ENCODE measurements around the gene PFKFB1.

The PFKFB1 gene

DNA sequence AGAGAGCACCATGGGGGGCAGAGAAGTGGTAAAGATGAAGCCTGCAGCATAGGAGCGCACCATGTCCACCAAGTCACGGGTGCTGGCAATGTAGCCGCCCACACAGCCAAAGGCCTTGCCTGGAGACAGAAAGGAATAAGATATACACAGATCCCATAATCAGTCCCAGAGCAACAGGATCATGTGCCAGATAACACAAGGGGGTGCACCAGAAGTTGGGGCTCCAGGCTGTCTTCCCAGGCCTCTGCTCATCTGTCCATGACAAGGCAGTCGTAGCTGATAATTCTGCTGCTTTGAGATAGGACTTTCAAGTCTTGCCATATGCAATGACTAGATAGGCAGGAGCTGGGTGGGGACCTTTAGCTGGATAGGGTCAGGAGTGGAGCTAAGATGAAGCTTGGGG lies 20.9 kb upstream of the PFKFB1 start:
- Histone ChIP-seq H3K36me3 (ENCODE audit: control insufficient read depth, insufficient read depth, low read length) (no peaks in the 10 kb centered on the region), H3K4me1 (ENCODE audit: control insufficient read depth, insufficient read depth, low read length, poor library complexity, severe bottlenecking) (no peaks in the 10 kb centered on the region), H3K27me3 (replicated peaks; ENCODE audit: control insufficient read depth, insufficient read depth, low read length, poor library complexity, severe bottlenecking) (no peaks in the 10 kb centered on the region), H3K9me3 (ENCODE audit: control insufficient read depth, low read length) (no peaks in the 10 kb centered on the region), H3K27ac (ENCODE audit: insufficient read depth, low read length, poor library complexity, severe bottlenecking) (no peak overlapping the region), H3K4me3 (ENCODE audit: insufficient read depth, low read depth, low read length, poor library complexity, severe bottlenecking) (no peak overlapping the region)
- DNase-seq, result no peak

DNA sequence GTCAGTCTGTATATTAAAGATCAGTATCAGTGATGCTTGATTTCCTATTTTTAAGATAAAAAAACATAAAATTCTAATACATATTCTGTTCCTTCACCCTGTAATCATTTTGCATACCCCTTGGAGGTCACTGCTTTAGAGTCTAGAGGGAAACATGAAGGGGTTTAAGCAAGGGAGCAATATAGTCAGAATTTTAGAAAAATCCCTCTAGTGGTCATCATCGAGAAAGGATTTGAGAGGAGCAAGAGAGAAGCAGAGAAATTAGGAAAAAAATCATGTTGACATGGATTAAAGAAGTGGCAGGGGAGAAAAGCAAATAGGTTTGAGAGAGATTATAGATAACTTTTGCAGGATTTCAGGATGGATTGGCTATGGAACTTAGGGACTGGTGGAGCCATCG lies 17.3 kb upstream of the PFKFB1 start:
- H3K36me3 ChIP-seq (ENCODE audit: control insufficient read depth, insufficient read depth, low read length), result no peaks in the 10 kb centered on the region
- no peak overlapping the region for H3K27ac ChIP-seq (ENCODE audit: insufficient read depth, low read length, poor library complexity, severe bottlenecking)
- H3K4me1 ChIP-seq (ENCODE audit: control insufficient read depth, insufficient read depth, low read length, poor library complexity, severe bottlenecking), result no peaks in the 10 kb centered on the region
- no peaks in the 10 kb centered on the region for H3K9me3 ChIP-seq (ENCODE audit: control insufficient read depth, low read length)
- H3K27me3 ChIP-seq (replicated peaks; ENCODE audit: control insufficient read depth, insufficient read depth, low read length, poor library complexity, severe bottlenecking), result no peaks in the 10 kb centered on the region
- no peak overlapping the region for H3K4me3 ChIP-seq (ENCODE audit: insufficient read depth, low read depth, low read length, poor library complexity, severe bottlenecking)
- no peak for DNase-seq

GRCh38 chrX:55008571-55009358 lies 14.8 kb upstream of the PFKFB1 start:
- Histone ChIP-seq H3K36me3 (ENCODE audit: control insufficient read depth, insufficient read depth, low read length) (peaks cover 11% of the 10 kb centered on the region), H3K27me3 (replicated peaks; ENCODE audit: control insufficient read depth, insufficient read depth, low read length, poor library complexity, severe bottlenecking) (no peaks in the 10 kb centered on the region), H3K9me3 (ENCODE audit: control insufficient read depth, low read length) (no peaks in the 10 kb centered on the region), H3K4me3 (ENCODE audit: insufficient read depth, low read depth, low read length, poor library complexity, severe bottlenecking) (no peak overlapping the region), H3K4me1 (ENCODE audit: control insufficient read depth, insufficient read depth, low read length, poor library complexity, severe bottlenecking) (no peaks in the 10 kb centered on the region), H3K27ac (ENCODE audit: insufficient read depth, low read length, poor library complexity, severe bottlenecking) (no peak overlapping the region)
- no peak for DNase-seq

- peaks cover 16% of the 10 kb centered on the region for H3K36me3 ChIP-seq (ENCODE audit: control insufficient read depth, insufficient read depth, low read length)
- no peaks in the 10 kb centered on the region for H3K9me3 ChIP-seq (ENCODE audit: control insufficient read depth, low read length)
- no peak overlapping the region for H3K27ac ChIP-seq (ENCODE audit: insufficient read depth, low read length, poor library complexity, severe bottlenecking)
- no peaks in the 10 kb centered on the region for H3K4me1 ChIP-seq (ENCODE audit: control insufficient read depth, insufficient read depth, low read length, poor library complexity, severe bottlenecking)
- H3K27me3 ChIP-seq (replicated peaks; ENCODE audit: control insufficient read depth, insufficient read depth, low read length, poor library complexity, severe bottlenecking), result no peaks in the 10 kb centered on the region
- H3K4me3 ChIP-seq (ENCODE audit: insufficient read depth, low read depth, low read length, poor library complexity, severe bottlenecking), result no peak overlapping the region
- no peak for DNase-seq
Observed at GRCh38 chrX:55007656-55008055, 13.7 kb upstream of the PFKFB1 start.

DNA sequence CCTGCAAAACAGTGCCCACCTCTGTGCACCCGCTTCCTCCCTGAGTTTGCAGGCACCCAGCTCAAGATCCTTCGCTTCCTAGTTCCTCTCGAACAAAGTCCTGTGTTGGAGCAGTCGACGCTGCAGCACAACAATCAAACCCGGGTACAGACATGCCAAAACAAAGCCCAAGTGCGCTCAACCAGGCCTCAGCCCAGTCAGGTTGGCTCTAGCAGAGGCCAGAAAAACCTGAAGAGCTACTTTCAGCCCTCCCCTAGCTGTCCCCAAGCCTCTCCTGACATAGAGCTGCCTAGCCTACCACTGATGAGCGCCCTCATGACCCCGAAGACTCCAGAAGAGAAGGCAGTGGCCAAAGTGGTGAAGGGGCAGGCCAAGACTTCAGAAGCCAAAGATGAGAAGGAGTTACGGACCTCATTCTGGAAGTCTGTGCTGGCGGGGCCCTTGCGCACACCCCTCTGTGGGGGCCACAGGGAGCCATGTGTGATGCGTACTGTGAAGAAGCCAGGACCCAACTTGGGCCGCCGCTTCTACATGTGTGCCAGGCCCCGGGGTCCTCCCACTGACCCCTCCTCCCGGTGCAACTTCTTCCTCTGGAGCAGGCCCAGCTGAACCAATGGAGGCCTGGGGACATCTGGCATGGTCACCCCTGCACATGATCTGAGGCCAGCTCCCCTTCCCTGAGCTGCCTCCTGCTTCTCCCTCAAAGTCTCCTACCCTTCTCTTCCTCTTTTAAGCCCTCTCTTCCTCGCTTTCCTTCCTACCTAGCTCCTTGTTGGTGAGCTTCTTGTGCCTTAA lies 13.0 kb upstream of the PFKFB1 start:
- Histone ChIP-seq H3K9me3 (ENCODE audit: control insufficient read depth, low read length) (no peaks in the 10 kb centered on the region), H3K4me1 (ENCODE audit: control insufficient read depth, insufficient read depth, low read length, poor library complexity, severe bottlenecking) (no peaks in the 10 kb centered on the region), H3K27ac (ENCODE audit: insufficient read depth, low read length, poor library complexity, severe bottlenecking) (no peak overlapping the region), H3K4me3 (ENCODE audit: insufficient read depth, low read depth, low read length, poor library complexity, severe bottlenecking) (no peak overlapping the region), H3K36me3 (ENCODE audit: control insufficient read depth, insufficient read depth, low read length) (peaks cover 16% of the 10 kb centered on the region), H3K27me3 (replicated peaks; ENCODE audit: control insufficient read depth, insufficient read depth, low read length, poor library complexity, severe bottlenecking) (no peaks in the 10 kb centered on the region)
- no peak for DNase-seq

DNA sequence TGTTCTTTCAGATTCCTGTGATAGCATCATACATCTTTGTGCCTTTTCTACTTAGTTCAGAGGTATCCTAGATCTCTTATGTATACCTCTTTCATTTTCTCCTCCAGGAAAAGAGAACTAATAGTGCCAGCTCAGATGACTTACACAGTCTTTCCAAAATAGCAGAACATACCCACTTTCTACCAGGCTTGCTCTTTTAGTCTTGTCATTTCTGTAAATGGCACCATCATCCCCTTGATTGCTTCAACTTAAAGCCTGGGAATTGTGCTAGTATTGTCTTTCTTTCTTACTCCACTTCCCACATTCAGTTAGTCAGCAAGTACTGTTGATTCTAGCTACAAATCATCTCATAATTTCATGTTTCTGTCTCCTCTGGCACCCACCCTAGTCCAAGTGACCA lies 11.3 kb upstream of the PFKFB1 start:
- Histone ChIP-seq H3K9me3 (ENCODE audit: control insufficient read depth, low read length) (no peaks in the 10 kb centered on the region), H3K4me1 (ENCODE audit: control insufficient read depth, insufficient read depth, low read length, poor library complexity, severe bottlenecking) (peaks cover 4% of the 10 kb centered on the region), H3K27me3 (replicated peaks; ENCODE audit: control insufficient read depth, insufficient read depth, low read length, poor library complexity, severe bottlenecking) (no peaks in the 10 kb centered on the region), H3K36me3 (ENCODE audit: control insufficient read depth, insufficient read depth, low read length) (peaks cover 16% of the 10 kb centered on the region), H3K27ac (ENCODE audit: insufficient read depth, low read length, poor library complexity, severe bottlenecking) (no peak overlapping the region), H3K4me3 (ENCODE audit: insufficient read depth, low read depth, low read length, poor library complexity, severe bottlenecking) (no peak overlapping the region)
- DNase-seq, result no peak

DNA sequence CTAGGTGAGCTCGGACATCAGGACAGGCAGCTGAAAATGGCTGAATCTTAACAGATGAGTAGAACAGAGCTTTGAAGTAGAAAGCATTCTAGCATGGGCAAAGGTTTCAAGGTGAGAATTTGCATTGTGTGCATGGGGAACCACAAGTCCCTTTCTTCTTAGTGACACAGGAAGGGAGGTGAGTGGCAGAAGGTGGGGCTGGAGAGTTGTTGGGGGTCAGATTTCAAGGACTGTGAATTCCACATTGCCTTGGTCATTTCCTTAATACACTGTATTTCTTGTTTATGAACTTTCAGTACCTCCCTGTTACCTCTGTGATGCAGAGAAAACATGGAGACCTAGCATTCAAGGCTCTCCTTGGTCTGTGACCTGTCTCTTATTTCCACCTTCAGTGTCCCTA lies 10.2 kb upstream of the PFKFB1 start:
- no peak for DNase-seq
- Histone ChIP-seq H3K36me3 (ENCODE audit: control insufficient read depth, insufficient read depth, low read length) (peaks cover 16% of the 10 kb centered on the region), H3K4me3 (ENCODE audit: insufficient read depth, low read depth, low read length, poor library complexity, severe bottlenecking) (no peak overlapping the region), H3K9me3 (ENCODE audit: control insufficient read depth, low read length) (no peaks in the 10 kb centered on the region), H3K27me3 (replicated peaks; ENCODE audit: control insufficient read depth, insufficient read depth, low read length, poor library complexity, severe bottlenecking) (no peaks in the 10 kb centered on the region), H3K27ac (ENCODE audit: insufficient read depth, low read length, poor library complexity, severe bottlenecking) (no peak overlapping the region), H3K4me1 (ENCODE audit: control insufficient read depth, insufficient read depth, low read length, poor library complexity, severe bottlenecking) (peaks cover 4% of the 10 kb centered on the region)

GRCh38 chrX:54999717-55000598 lies 6.0 kb upstream of the PFKFB1 start, which contains the start of gene APEX2:
TSS of gene APEX2 (plus strand) at chrX:55000363. CDS start at chrX:55000423, 60 bp downstream.
- Histone ChIP-seq H3K9me3 (ENCODE audit: control insufficient read depth, low read length) (no peaks in the 10 kb centered on the region), H3K4me1 (ENCODE audit: control insufficient read depth, insufficient read depth, low read length, poor library complexity, severe bottlenecking) (peaks cover 4% of the 10 kb centered on the region), H3K36me3 (ENCODE audit: control insufficient read depth, insufficient read depth, low read length) (peaks cover 10% of the 10 kb centered on the region), H3K27me3 (replicated peaks; ENCODE audit: control insufficient read depth, insufficient read depth, low read length, poor library complexity, severe bottlenecking) (no peaks in the 10 kb centered on the region), H3K4me3 (ENCODE audit: insufficient read depth, low read depth, low read length, poor library complexity, severe bottlenecking) (peak within 1 kb of the TSS; percentile 77), H3K27ac (ENCODE audit: insufficient read depth, low read length, poor library complexity, severe bottlenecking) (peak within 1 kb of the TSS; percentile 87)
- DNase-seq, result peak; percentile 70 to 83 (median 80)

DNA sequence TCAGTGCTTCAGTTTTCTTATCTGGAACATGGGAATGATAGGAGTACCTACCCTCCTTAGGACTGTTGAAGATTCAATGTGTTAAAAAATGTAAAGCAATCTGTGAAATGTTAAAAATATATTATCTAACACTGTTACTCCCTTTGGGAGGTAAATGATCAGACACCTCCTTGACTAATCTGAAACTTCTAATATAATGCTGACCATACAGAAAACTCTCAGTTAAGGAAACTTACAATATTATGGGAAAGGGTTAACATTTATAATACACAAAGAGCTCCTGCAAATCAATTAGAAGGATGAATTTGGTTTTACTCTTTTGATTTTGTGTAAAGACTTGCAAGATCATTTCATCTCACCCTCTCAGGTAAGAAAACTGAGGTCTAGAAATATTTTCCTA lies 1.6 kb upstream of the PFKFB1 start:
- DNase-seq, result no peak
- H3K36me3 ChIP-seq (ENCODE audit: control insufficient read depth, insufficient read depth, low read length), result no peaks in the 10 kb centered on the region

More for the DNA sequence above, 1.6 kb upstream of the PFKFB1 start:
- Histone ChIP-seq H3K4me1 (ENCODE audit: control insufficient read depth, insufficient read depth, low read length, poor library complexity, severe bottlenecking) (no peaks in the 10 kb centered on the region), H3K4me3 (ENCODE audit: insufficient read depth, low read depth, low read length, poor library complexity, severe bottlenecking) (no peak overlapping the region), H3K9me3 (ENCODE audit: control insufficient read depth, low read length) (no peaks in the 10 kb centered on the region), H3K27me3 (replicated peaks; ENCODE audit: control insufficient read depth, insufficient read depth, low read length, poor library complexity, severe bottlenecking) (no peaks in the 10 kb centered on the region), H3K27ac (ENCODE audit: insufficient read depth, low read length, poor library complexity, severe bottlenecking) (no peak overlapping the region)
